ENCODE measurements around the gene PLOD3. TPM values are rescaled to one million over a fixed set of nuclear protein-coding genes. Genes with fewer than 3 reads are reported as not detected.
"Not testable (repeated sequence)": the region's sequence is repeated elsewhere in the genome, so short reads cannot be mapped to it uniquely, and the experiment has no call there.

PLOD3 gene
- total and polyA plus RNA-seq, 12 donors = 27.1 to 61.2 (median 36.9) TPM

DNA sequence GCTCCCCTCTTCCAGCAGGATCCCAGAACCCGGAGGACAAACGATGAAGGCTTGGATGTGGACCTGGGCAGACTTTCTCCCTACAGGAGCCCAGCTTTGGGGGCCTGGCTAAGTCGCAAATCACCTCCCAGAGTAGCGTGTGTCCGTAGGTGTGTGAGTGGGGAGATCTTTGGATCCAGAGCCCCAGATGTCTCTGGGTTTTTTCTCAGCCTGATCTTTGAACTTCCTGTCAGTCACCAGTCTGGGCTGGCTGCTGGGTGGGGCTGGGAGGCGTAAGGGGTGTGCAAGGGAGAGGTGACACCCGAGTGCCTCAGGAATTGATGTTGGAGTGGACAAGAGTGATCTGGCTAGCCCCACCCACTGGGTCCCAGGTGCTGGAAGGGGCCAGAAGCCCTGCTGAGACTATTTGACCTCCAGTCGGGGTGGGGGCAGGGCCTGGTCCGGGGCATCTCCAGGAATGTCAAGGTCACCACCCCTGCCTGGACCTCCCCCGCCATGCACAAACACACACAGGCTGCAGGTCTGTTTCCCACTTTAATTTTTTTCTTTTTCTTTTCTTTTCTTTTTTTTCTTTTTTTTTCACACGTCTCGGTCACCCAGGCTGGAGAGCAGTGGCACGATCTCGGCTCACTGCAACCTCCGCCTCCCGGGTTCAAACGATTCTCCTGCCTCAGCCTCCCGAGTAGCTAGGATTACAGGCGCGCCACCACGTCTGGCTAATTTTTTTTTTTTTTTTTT is 16.4 kb downstream of the PLOD3 start, which contains the start of gene MOGAT3:
Gene MOGAT3, minus strand, starts transcription at position 175 of the 738 bp plus-strand sequence. CDS start 182 bp downstream, outside the sequence.
- DNase-seq (no peak), ATAC-seq (peak in 1 of 8 donors; percentile 21)
- Histone ChIP-seq H3K4me3 (peak within 1 kb of the TSS in 5 of 10 donors; percentile 6 to 30 (median 20)), H3K27me3 (peaks cover 25 to 76% (median 71%) of the 10 kb centered on the region in 7 donors), H3K27ac (no peak within 1 kb of the TSS), H3K9me3 (no peaks in the 10 kb centered on the region), H3K4me1 (peaks cover 4 to 27% (median 9%) of the 10 kb centered on the region in 9 donors), H3K36me3 (peaks cover 0 to 5% (median 0%) of the 10 kb centered on the region in 9 donors)
- intact Hi-C loops (cut with DNase I) = no loop called here
- TF ChIP-seq, protein P1, sequence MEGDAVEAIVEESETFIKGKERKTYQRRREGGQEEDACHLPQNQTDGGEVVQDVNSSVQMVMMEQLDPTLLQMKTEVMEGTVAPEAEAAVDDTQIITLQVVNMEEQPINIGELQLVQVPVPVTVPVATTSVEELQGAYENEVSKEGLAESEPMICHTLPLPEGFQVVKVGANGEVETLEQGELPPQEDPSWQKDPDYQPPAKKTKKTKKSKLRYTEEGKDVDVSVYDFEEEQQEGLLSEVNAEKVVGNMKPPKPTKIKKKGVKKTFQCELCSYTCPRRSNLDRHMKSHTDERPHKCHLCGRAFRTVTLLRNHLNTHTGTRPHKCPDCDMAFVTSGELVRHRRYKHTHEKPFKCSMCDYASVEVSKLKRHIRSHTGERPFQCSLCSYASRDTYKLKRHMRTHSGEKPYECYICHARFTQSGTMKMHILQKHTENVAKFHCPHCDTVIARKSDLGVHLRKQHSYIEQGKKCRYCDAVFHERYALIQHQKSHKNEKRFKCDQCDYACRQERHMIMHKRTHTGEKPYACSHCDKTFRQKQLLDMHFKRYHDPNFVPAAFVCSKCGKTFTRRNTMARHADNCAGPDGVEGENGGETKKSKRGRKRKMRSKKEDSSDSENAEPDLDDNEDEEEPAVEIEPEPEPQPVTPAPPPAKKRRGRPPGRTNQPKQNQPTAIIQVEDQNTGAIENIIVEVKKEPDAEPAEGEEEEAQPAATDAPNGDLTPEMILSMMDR (IDR thresholded peaks at IDR 0.05) = no peak
- WGBS, 2 donors = 28 to 29% methylated on average over 21 of the region's 21 CpGs

DNA sequence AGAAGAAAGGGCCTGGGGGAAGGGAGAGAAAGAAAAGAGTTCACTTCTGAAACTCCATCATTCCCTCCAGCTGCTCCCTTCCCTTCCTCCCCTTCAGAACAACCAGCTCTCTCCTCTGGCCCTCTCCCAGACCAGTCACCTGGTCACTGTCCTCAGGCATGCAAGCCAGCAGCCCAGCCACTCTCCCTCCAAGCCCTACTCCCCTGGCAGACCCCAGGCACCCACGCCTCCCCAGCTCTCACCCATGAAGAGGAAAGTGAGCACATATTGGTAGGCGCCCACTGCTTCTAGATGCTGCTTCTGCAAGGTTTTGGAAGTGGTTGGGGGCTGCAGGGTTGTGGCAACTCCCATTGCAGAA is 16.9 kb downstream of the PLOD3 start:
- no peak for DNase-seq
- H3K27me3 ChIP-seq = peaks cover 25 to 81% (median 77%) of the 10 kb centered on the region in 7 donors
- WGBS, 2 donors = 77 to 89% methylated on average over 2 of the region's 2 CpGs
- H3K4me3 ChIP-seq = no peak overlapping the region
- TF ChIP-seq, protein P1 (IDR thresholded peaks at IDR 0.05) = no peak
- no peaks in the 10 kb centered on the region for H3K36me3 ChIP-seq
- H3K4me1 ChIP-seq = peaks cover 4 to 27% (median 9%) of the 10 kb centered on the region in 9 donors
- H3K27ac ChIP-seq = no peak overlapping the region
- intact Hi-C loops (cut with DNase I) = no loop called here
- no peak for ATAC-seq
- no peaks in the 10 kb centered on the region for H3K9me3 ChIP-seq

DNA sequence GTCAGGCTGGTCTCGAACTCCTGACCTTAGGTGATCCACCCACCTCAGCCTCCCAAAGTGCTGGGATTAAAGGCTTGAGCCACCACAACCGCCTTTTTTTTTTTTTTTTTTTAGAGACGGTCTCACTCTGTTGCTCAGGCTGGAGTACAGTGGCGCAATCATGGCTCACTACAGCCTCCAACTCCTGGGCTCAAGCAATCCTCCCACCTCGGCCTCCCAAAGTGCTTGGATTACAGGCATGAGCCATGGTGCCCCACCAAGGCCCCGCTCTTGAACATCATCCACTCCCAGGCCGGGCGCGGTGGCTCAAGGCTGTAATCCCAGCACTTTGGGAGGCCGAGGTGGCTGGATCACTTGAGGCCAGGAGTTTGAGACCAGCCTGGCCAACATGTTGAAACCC is 17.9 kb downstream of the PLOD3 start:
- not testable (repeated sequence) for ATAC-seq

GRCh38 chr7:101198476-101198875 is 18.9 kb downstream of the PLOD3 start:
- intact Hi-C loops (cut with DNase I) = loop anchor here in 2 of 10 donors (10.0 kb wide), 1 partner anchor 86 kb away; no protein-coding TSS in a partner anchor
- Histone ChIP-seq H3K9me3 (no peaks in the 10 kb centered on the region), H3K36me3 (no peaks in the 10 kb centered on the region), H3K4me3 (no peak overlapping the region), H3K27me3 (peaks cover 25 to 85% (median 80%) of the 10 kb centered on the region in 7 donors), H3K4me1 (peaks cover 4 to 14% (median 9%) of the 10 kb centered on the region in 9 donors), H3K27ac (no peak overlapping the region)
- TF ChIP-seq, protein P1 (IDR thresholded peaks at IDR 0.05) = no peak
- DNase-seq (no peak), ATAC-seq (no peak)
- WGBS, 2 donors = 51 to 60% methylated on average over 14 of the region's 14 CpGs

More for the DNA sequence above, 17.9 kb downstream of the PLOD3 start:
- H3K36me3 ChIP-seq, H3K4me3 ChIP-seq, H3K9me3 ChIP-seq, H3K27ac ChIP-seq, DNase-seq: not testable (repeated sequence)
- Histone ChIP-seq H3K4me1 (peaks cover 4 to 22% (median 9%) of the 10 kb centered on the region in 9 donors), H3K27me3 (peaks cover 25 to 87% (median 81%) of the 10 kb centered on the region in 7 donors)
- intact Hi-C loops (cut with DNase I) = loop anchor here in 2 of 10 donors (10.0 kb wide), 1 partner anchor 85 kb away; no protein-coding TSS in a partner anchor
- 93 to 94% methylated on average over 10 of the region's 10 CpGs for WGBS, 2 donors

Measured in heart right ventricle (tissue), 16 donors.